Uterus (tissue), 4 donors: ENCODE results near the gene MMP21. TPM values are rescaled to one million over a fixed set of nuclear protein-coding genes. Genes with fewer than 3 reads are reported as not detected.

Experiments used
- DNase-seq, 2 donors: peaks; one replicate each; pipeline ENCODE4 v3.0.0-alpha.2; 2019 to 2020
- H3K27ac ChIP-seq, 2 donors: fragments of 200-600 bp; sonication (generic); 1 replicate in 1 of 2; 2 replicates in 1 of 2; pipeline ENCODE4 v1.5.1; 2016 to 2018
- H3K27me3 ChIP-seq, 2 donors: fragments of 200-600 bp; sonication (generic); one replicate each; pipeline ENCODE4 v1.5.1; 2018 to 2019; ENCODE audit warnings: control low read depth in 1 of 2
- H3K36me3 ChIP-seq, 2 donors: fragments of 200-600 bp; sonication (generic); one replicate each; pipeline ENCODE4 v1.5.1; 2019; ENCODE audit warnings: control low read depth in 1 of 2
- H3K4me1 ChIP-seq, 2 donors: fragments of 200-600 bp; sonication (generic); one replicate each; pipeline ENCODE4 v1.5.1; 2018 to 2019; ENCODE audit warnings: control low read depth in 1 of 2
- H3K4me3 ChIP-seq, 2 donors: fragments of 200-600 bp; sonication (generic); 1 replicate in 1 of 2; 2 replicates in 1 of 2; pipeline ENCODE4 v1.5.1; 2018 to 2019; ENCODE audit warnings: mild to moderate bottlenecking in 1 of 2
- H3K9me3 ChIP-seq, 2 donors: fragments of 200-600 bp; sonication (generic); one replicate each; pipeline ENCODE4 v1.5.1; 2019; ENCODE audit warnings: control low read depth in 1 of 2
- CTCF ChIP-seq, 4 experiments: fragments of 200-600 bp in 2 of 4; fragments of 450-650 bp in 2 of 4; sonication (generic) in 2 of 4; IDR thresholded peaks; one replicate each; pipeline ENCODE4 v1.5.1; 2016 to 2019; ENCODE audit warnings: antibody characterized with exemption in 4 of 4, mild to moderate bottlenecking in 2 of 4, moderate library complexity in 1 of 4
- POLR2A ChIP-seq, 2 donors: fragments of 450-650 bp; IDR thresholded peaks; one replicate each; pipeline ENCODE4 v1.6.1; 2016; ENCODE audit warnings: antibody characterized with exemption in 2 of 2, mild to moderate bottlenecking in 1 of 2, moderate library complexity in 1 of 2
- intact Hi-C: fragments of 100-400 bp; cut with DNase I; formaldehyde crosslinking; loops from one replicate; pipeline ENCODE4 v1.15.1; 2023; ENCODE audit warnings: low total_unique reads
- total RNA-seq, 4 donors: library from RNA; depleted of rRNA in 3 of 4; stranded (reverse); fragments of >200 nt in 3 of 4; gene quantifications; one replicate each; pipeline versions ENCODE4 v1.1.0 to v1.2.4, GENCODE V29; 2014 to 2023
- donor health status: DM: yes; HTN: yes; CAD: no.

Gene MMP21
- total RNA-seq, 4 donors from 2014 or later: 0.21 to 0.48 TPM; not detected in 2

- intact Hi-C loops: no loop called here
- H3K36me3 ChIP-seq: no peaks in the 10 kb centered on the region
Observed at GRCh38 chr10:125756196-125756595, 19.4 kb downstream of the MMP21 start.

GRCh38 chr10:125747417-125747816 lies 28.2 kb downstream of the MMP21 start:
- Histone ChIP-seq H3K27ac (no peak overlapping the region), H3K36me3 (peaks cover 0 to 4% of the 10 kb centered on the region in 2 donors), H3K4me3 (no peak overlapping the region), H3K4me1 (no peaks in the 10 kb centered on the region), H3K9me3 (no peaks in the 10 kb centered on the region), H3K27me3 (no peaks in the 10 kb centered on the region)
- intact Hi-C loops: no loop called here
- TF ChIP-seq POLR2A (IDR thresholded peaks at IDR 0.05) (no peak), CTCF (IDR thresholded peaks at IDR 0.05) (no peak)
- no peak for DNase-seq

More at GRCh38 chr10:125756196-125756595, 19.4 kb downstream of the MMP21 start:
- no peaks in the 10 kb centered on the region for H3K27me3 ChIP-seq
- no peak overlapping the region for H3K4me3 ChIP-seq
- H3K4me1 ChIP-seq: no peaks in the 10 kb centered on the region
- H3K27ac ChIP-seq: no peak overlapping the region
- DNase-seq: no peak
- no peak for TF ChIP-seq CTCF (IDR thresholded peaks at IDR 0.05)
- TF ChIP-seq POLR2A (IDR thresholded peaks at IDR 0.05): no peak
- no peaks in the 10 kb centered on the region for H3K9me3 ChIP-seq

DNA sequence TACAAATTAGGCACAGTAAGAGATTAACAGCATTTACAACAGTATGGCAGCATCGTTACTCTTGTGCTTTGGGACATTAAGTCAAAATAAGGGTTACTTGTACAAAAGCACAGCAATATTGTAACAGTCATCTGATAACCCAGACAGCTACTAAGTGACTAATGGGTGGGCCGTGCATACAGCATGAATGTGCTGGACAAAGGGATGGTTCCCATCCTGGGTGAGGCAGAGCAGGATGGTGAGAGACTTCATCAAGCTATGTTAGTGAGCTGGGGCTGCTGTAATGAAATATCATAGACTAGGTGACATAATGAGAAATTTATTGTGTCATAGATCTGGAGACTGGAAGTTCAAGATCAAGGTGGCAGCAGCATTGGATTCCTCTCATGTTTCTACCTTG lies 30.7 kb downstream of the MMP21 start:
- H3K36me3 ChIP-seq: no peaks in the 10 kb centered on the region
- no peak for TF ChIP-seq CTCF (IDR thresholded peaks at IDR 0.05)
- TF ChIP-seq POLR2A (IDR thresholded peaks at IDR 0.05): no peak

DNA sequence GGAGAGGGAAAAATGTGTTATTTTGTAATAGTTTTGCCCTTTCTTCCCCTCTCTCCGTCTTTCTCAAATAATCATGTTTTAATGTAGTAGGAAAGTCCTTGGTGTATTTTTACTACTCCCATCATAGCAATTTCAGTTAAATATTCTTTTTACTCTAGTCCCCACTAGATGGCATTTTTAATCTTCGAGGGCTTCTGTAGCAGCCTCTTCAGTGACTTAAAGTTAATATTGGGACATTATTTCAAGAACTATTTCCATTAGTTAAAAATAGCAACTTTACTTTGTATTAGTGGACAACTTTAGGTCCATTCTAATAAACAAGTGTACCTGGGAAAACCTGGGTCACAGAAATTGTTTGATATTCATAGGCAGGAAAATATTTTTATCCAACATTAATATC lies 33.2 kb downstream of the MMP21 start:
- Histone ChIP-seq H3K9me3 (no peaks in the 10 kb centered on the region), H3K27me3 (no peaks in the 10 kb centered on the region), H3K4me1 (no peaks in the 10 kb centered on the region), H3K4me3 (no peak overlapping the region), H3K27ac (no peak overlapping the region), H3K36me3 (no peaks in the 10 kb centered on the region)
- DNase-seq: no peak
- TF ChIP-seq CTCF (IDR thresholded peaks at IDR 0.05) (no peak), POLR2A (IDR thresholded peaks at IDR 0.05) (no peak)
- intact Hi-C loops: no loop called here

More for the DNA sequence above, 30.7 kb downstream of the MMP21 start:
- Histone ChIP-seq H3K4me1 (no peaks in the 10 kb centered on the region), H3K27me3 (no peaks in the 10 kb centered on the region), H3K4me3 (no peak overlapping the region), H3K9me3 (no peaks in the 10 kb centered on the region), H3K27ac (no peak overlapping the region)
- intact Hi-C loops: no loop called here
- no peak for DNase-seq

GRCh38 chr10:125739994-125740679 lies 35.5 kb downstream of the MMP21 start:
- TF ChIP-seq POLR2A (IDR thresholded peaks at IDR 0.05) (no peak), CTCF (IDR thresholded peaks at IDR 0.05) (no peak)
- no peaks in the 10 kb centered on the region for H3K9me3 ChIP-seq
- H3K4me1 ChIP-seq: no peaks in the 10 kb centered on the region
- intact Hi-C loops: no loop called here
- H3K36me3 ChIP-seq: no peaks in the 10 kb centered on the region
- no peak overlapping the region for H3K4me3 ChIP-seq
- no peak for DNase-seq
- no peaks in the 10 kb centered on the region for H3K27me3 ChIP-seq
- no peak overlapping the region for H3K27ac ChIP-seq
